Measurements from ENCODE around the gene SCAMP5.

Gene SCAMP5

GRCh38 chr15:74977599-74977998 lies 17.8 kb upstream of the SCAMP5 start:
- no peak for DNase-seq

- DNase-seq, result no peak
Observed at GRCh38 chr15:74978077-74978476, 17.3 kb upstream of the SCAMP5 start.

- no peak for DNase-seq
Observed at GRCh38 chr15:74978503-74978902, 16.9 kb upstream of the SCAMP5 start.

GRCh38 chr15:74982183-74982582 lies 13.2 kb upstream of the SCAMP5 start:
- no peak for DNase-seq

GRCh38 chr15:74983725-74984231 lies 11.6 kb upstream of the SCAMP5 start:
- DNase-seq, result no peak

- DNase-seq, result peak in 1 of 2 donors; percentile 33
Observed at GRCh38 chr15:74988007-74988800, 7.2 kb upstream of the SCAMP5 start.

- no peak for DNase-seq
Observed at GRCh38 chr15:74989527-74989926, 5.8 kb upstream of the SCAMP5 start.

GRCh38 chr15:74992619-74993018 lies 2.7 kb upstream of the SCAMP5 start:
- no peak for DNase-seq

- no peak for DNase-seq
Observed at GRCh38 chr15:74994236-74994635, 1.1 kb upstream of the SCAMP5 start.

- no peak for DNase-seq
Observed at GRCh38 chr15:74994685-74995084, 678 bp upstream of the SCAMP5 start.

GRCh38 chr15:74995779-74996765 lies 709 bp downstream of the SCAMP5 start:
- DNase-seq, result no peak

- no peak for DNase-seq
Observed at GRCh38 chr15:74997141-74997540, 1.8 kb downstream of the SCAMP5 start.

- DNase-seq, result no peak
Observed at GRCh38 chr15:74997543-74997942, 2.2 kb downstream of the SCAMP5 start.

- no peak for DNase-seq
Observed at GRCh38 chr15:75001310-75001709, 5.9 kb downstream of the SCAMP5 start.

GRCh38 chr15:75002398-75002797 lies 7.0 kb downstream of the SCAMP5 start:
- DNase-seq, result no peak

GRCh38 chr15:75007216-75007615 lies 11.9 kb downstream of the SCAMP5 start:
- no peak for DNase-seq

GRCh38 chr15:75008221-75008625 lies 12.9 kb downstream of the SCAMP5 start:
- no peak for DNase-seq

- no peak for DNase-seq
Observed at GRCh38 chr15:75008629-75009326, 13.4 kb downstream of the SCAMP5 start.

GRCh38 chr15:75016431-75016830 lies 21.1 kb downstream of the SCAMP5 start:
- DNase-seq, result no peak

- DNase-seq, result no peak
Observed at GRCh38 chr15:75019916-75020315, 24.6 kb downstream of the SCAMP5 start.

- no peak for DNase-seq
Observed at GRCh38 chr15:75021341-75021740, 26.0 kb downstream of the SCAMP5 start.

- no peak for DNase-seq
Observed at GRCh38 chr15:75022783-75023180, 27.4 kb downstream of the SCAMP5 start.

Measured in CD4-positive, alpha-beta T cell treated with Interferon alpha-2 for 1 hour (primary cell).